Measurements from ENCODE around the gene DCAF12L2.
"Not testable (repeated sequence)": the region's sequence is repeated elsewhere in the genome, so short reads cannot be mapped to it uniquely, and the experiment has no call there.

The DCAF12L2 gene

DNA sequence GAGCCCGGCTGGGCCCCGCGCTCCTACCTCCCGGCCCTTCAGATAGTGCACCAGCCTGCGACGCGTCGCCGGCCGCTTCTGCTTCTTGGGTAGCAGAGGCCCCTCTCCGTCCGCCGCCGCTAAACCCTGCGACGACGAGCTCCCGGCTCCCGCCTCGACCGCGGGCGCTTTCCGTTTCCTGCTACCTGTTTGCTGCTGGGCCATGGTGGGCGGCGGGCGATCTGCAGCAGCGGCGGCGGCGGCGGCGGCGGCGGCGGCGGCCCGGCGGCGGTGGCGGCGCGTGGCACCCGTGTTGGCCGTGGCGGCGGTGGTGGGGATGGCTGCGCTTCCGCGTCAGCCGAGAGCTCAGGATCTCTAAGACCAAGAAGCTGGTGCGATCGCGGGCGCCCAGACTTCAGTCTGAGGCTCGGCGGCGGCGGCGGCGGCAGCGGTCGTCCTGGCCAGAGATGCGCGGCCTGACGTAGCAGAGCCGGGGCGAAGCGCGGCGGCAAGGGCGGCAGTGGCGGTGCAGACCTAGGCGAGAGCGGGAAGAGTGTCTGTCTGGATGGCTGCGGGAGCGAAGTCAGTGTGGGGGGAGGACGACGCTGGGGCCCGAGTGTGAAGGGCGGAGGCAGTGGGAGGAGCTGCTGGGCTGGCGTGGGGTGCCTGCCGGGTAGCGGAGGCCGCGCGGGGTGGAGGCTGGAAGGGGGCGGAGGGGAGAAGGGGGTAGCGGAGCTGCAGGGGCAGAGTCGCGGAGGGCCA, at the start of gene DCAF12L2:
Gene DCAF12L2, minus strand, starts transcription at position 569 of the 741 bp plus-strand sequence. Its CDS starts 365 bp downstream, at position 204.
- no peak for DNase-seq

DNA sequence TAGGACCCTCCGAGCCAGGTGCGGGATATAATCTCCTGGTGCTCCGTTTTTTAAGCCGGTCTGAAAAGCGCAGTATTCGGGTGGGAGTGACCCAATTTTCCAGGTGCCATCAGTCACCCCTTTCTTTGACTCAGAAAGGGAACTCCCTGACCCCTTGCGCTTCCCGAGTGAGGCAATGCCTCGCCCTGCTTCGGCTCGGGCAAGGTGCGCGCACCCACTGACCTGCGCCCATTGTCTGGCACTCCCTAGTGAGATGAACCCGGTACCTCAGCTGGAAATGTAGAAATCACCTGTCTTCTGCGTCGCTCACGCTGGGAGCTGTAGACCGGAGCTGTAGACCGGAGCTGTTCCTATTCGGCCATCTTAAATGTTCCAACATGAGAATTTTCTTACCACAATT, 24.8 kb upstream of the DCAF12L2 start:
- not testable (repeated sequence) for DNase-seq

DNA sequence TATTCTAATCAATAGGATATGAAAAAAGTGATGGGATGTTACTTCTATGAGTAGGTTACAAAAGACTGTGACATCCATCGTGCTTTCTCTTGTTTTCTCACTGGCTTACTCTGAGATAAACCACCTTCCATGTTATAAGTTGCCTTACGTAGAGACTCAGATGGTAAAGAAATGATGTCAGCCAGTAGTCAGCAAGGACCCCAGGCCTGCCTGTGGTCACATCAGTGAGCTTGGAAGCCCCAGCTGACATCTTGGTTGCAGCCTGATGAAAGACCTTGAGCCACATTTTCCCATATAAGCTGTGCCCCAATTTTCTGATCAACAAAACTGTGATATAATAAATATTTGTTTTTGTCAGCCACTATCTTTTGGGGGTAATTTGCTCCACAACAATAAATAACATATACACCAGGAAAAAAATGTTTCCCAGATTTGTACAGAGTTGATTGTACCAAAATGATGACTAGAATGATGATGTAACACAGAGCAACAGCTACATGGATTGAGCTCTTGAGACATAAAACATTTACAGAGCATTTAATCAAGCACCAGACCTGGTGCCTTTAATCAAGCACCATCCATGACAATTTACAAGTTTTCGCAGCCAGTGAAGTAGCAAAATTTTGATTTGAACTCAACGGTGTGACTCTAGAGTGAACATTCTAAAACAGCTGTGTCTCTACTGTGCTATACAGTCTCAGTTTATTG, 11.2 kb upstream of the DCAF12L2 start:
- no peak for DNase-seq

DNA sequence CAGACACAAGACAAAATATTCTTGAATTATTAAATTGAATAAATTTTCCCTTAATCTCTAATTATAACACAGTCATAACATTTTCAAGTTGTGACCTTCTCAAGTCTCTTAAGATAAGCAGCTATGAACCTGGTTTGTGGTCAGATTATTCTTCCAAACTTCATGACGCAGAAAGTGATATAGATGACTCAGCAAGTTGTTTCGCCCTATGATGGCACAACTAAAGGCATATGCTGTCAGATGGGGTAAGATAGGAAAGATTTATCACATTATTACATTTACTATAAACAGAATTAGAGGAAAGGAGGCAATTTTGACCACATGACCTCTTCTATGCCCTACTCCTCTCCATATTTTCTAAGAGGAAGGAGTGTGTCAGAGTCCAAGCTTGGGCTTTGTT, 4.6 kb upstream of the DCAF12L2 start:
- DNase-seq: no peak

DNA sequence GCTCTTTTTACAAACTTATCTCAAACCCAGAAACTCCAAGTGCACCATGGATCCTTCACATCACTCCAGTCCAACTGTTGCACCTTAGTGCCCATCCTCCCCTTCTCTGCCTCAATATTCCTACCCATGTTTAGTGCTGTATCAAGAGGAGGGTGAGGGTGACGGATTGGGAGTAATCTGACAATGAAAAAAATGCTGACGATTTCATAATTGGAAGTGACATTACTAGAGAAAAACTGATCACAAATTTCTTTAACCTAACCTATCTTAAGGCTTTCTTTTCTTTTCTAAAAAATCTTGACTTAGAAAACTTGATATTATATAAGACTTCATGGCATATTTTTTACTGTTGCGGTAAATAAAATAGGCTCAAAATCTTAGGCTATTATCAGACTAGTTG, 1.5 kb upstream of the DCAF12L2 start:
- DNase-seq: no peak

DNA sequence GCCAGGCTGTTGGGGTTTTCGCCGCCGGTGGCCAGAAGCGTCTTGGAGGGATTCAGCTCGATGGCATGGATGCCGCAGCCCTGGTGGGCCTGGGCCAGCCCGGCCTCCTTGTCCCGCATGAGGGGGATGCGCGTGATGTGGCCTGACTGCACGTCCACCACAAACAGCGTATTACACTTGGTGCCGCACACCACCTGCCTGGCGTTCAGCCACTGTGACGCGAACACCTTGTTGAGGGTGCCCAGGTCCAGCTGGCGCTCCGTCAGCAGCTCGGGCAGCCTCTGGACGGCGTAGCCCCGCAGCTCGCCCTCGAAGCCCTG, 728 bp downstream of the DCAF12L2 start:
- no peak for DNase-seq

DNA sequence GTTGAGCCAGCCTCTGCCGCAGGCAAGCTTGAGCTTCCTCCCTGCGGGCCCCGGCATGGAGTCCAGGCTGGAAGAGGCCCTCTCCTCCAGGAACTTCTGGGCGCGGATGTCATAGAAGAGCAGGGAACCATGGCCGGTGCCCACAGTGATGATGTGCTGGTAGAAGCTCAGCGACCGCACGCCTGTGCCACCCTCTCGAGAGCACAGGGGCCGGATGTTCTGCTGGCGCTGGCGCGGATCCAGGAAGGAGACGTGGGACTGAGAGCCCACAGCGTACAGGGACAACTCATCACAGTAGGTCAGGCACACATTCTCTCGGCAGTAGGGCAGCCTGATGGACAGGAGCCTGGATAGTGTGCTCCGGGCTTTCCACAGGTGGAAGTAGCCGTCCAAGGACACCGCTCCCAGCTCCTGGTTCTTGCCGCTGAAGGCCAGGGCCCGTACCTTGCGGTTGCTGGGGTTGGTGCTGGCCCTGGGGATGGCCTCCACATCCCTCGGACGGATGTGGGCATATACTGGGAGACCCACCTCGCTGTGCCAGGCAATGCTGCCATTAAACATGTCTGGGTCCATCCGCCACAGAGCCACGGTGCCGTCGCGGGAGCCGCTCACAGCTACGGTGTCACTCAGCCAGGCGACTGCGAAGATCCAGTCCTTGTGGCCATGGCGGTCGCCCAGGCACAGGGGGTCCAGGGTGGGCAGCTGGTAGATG, 1.2 kb downstream of the DCAF12L2 start:
- no peak for DNase-seq

DNA sequence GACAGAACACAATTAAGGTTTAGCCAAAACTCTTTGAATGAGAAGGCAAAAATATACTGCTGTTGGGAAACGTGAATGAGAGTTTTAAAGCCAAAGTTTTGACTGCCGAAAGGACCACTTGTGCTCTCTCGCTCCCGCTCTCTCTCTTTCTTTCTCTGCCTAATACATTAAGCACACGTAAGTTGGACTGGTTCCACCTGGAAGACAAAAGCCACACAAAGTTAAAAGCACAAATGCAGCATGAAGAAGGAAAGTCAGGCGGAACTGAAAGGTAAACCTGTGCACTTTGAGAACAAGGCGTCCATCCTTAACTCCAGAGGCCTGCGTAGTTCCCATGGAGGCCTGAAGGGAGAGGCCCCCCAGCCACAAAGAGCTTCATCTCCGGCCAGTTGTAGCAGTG, 1.9 kb downstream of the DCAF12L2 start:
- no peak for DNase-seq

DNA sequence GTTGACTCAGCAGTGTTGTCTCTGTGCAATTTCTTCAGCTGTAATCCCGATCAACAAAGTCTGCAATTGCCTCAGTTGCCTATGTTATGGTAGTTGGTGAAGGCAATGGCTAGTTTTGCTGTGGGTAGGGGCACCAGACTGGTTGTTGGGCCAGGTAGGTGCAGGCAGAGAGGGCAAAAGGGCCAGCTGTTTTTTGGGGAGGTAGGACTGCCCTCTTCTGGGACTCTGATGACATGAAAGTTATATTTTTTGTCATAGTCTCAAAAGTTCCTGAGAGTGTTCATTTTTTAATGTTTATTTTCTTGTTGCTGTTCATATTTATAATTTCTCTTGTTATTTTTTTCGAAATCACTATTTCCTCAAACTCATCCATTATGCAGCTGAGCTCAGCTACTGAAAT, 25.1 kb downstream of the DCAF12L2 start:
- no peak for DNase-seq

DNA sequence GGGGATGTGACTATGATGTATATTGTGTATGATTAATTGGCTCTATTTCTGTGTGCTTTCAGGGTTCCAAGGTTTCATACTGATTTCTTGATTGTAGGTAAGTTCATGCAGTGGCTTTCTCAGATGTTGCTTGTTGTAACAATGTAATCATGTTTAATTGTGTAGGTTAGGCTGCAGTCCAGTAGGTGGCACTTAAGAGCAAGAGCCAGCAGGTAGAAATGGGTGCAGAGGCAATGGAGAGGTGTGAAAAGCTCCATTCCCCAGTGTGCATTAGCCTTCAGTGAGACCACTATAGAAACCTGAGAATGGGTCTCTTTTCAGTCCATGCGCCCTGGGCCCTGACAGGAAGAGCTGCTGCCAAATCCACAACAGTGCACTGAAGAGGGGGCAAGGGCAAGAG, 28.2 kb downstream of the DCAF12L2 start:
- no peak for DNase-seq

DNA sequence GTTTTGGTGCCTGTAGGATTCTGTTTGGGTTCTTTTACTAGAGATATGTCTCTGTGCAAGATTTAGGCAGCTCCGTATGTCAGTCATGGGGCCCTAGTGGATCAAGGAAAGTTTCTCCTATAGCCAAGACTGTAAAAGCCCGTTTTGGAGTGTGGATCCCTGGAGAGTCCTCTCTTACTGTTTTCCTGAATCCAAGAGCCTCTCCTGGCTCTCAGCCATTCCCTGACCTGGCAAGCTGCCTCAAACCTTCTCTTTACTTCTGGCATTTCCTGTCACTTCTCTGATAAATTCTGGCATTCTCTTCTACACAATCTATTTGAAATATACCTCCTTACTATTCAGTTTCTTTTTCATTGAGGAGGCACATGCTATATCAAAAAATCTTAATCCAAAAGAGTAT, 41.4 kb downstream of the DCAF12L2 start:
- no peak for DNase-seq
